Stimulated activated CD4-positive, alpha-beta T cell treated with anti-CD3 and anti-CD28 coated beads, Interleukin-4, amount 100 ng/mL, for 1 hour (primary cell): ENCODE results near the gene PTTG1IP.

ENCODE experiments used
- DNase-seq: peaks from one replicate; pipeline ENCODE4 v3.0.0-alpha.2; 2020

Gene PTTG1IP

DNA sequence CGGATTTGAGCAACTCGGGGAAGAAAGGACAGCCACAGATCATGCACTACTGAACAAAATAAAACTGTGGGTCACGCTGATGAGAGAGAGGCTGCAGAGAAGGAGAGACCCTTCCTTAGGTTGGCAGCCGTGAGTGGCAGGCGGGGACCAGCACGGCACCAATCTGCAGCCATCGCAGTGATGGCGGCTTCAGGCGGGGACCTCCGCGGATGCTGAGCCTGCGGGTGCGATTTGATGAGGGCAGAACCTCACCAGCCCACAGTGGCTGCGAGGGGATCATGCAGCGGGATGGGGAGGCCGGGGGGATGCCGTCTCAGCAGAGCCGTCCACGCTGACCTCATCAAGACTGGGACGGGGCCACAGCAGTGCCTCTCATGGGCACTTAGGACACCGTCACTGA lies 35.4 kb upstream of the PTTG1IP start:
- DNase-seq, result no peak

GRCh38 chr21:44907966-44908895 lies 34.7 kb upstream of the PTTG1IP start:
- no peak for DNase-seq

GRCh38 chr21:44907225-44907965 lies 33.9 kb upstream of the PTTG1IP start:
- no peak for DNase-seq

DNA sequence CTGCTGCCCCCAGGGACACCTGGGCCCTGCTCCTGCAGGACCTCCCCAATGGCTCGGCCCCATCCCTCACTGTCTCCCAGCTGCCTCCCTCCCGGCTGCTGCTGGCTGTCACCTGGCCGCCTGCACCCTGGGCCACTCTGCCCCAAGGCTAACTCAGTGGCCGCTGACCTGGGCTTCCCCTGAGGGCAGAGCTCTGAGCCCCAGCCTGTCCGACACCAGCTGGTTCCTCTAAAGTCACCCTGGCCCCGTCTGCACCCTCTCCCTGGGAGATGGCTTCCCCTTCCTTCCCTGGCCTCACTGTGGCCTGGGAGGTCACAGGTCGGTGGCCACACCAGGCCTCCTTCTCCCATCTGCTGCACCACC lies 32.2 kb upstream of the PTTG1IP start:
- no peak for DNase-seq

GRCh38 chr21:44905016-44905727 lies 31.7 kb upstream of the PTTG1IP start:
- DNase-seq, result no peak

DNA sequence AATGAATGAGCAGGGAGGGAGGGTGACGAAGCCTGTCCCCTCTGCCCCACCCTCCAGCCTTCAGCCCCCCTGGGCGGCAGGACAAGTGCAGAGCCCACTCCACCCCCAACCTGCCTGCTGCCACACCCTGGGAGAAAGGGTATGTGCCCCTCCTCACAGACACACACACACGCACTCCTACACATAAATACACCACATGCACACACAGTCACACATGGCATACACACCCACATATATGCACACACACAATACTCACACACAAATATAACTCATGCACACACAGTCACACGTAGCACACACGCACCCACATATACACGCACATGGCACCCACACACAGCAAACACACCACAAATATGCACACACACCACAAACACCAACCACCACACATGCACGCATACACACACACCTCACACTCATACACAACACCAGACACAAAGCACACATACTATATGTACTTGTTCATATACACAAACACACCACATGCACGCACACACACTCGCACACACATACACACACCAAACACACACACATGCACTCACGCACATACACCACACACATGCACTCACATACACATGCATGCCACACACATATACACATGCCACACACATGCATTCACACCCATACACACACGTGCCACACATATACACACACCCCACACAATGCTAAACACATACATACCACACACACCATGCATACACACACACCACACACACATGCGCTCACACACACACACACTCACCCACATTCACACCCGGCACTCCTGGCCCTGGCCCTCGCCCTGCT lies 30.8 kb upstream of the PTTG1IP start:
- no peak for DNase-seq

GRCh38 chr21:44903689-44904088 lies 30.2 kb upstream of the PTTG1IP start:
- no peak for DNase-seq

DNA sequence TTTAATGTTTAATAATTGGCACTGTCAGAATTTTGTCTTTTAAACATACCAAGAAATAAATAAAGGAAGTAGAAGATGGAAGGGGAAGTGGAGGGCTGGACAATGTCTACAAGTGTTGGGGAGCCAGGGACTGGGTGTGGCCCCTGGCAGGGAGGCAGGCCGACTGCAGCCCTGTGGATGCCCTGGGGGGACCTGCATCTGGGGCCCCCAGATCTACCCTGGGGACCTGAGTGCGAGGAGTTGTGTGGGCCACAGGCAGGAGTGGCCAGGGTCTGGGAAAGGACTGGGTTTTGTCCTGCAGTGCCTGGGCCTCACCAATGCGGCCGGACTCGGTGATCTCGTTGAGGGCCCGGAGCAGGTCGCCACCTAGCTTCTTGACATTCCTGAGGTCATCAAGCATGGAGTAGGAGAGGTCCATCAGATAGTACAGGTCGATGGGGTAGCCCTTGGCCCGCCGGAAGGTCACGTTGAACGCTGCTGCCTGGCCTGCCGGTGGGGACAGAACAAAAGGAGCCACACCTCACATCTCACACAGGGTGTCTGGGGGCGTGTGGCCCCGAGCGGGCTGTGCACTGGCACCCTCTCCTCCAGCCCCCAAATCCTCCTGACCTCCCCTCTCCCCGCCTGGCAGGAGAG lies 29.7 kb upstream of the PTTG1IP start:
- no peak for DNase-seq

DNA sequence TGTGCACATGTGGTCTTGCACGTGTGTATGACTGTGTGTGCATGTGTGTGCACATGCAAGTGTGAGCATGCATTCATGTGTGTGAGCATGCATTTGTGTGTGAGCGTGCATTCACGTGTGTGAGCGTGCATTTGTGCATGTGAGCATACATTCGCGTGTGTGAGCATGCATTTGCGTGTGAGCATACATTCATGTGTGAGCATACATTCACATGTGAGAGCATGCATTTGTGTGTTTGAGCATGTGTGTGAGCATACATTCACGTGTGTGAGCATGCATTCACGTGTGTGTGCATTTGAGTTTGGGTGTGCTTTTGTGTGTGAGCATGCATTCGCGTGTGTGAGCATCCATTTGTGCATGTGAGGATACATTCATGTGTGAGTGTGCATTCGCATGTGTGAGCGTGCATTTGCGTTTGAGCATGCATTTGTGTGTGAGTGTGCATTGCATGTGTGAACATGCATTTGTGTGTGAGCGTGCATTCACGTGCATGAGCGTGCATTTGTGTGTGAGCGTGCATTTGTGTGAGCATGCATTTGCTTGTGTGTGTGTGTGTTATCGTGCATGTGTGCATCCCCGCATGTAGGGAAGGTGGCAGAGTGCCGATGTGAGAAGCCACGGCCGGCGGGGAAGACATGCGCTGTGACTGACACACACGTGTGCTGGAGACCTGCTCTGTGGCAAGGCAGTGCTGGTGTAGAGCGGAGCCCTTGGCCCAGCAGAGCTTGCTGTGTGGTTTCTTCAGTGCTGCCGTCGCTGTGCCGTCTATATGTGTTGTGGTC lies 29.0 kb upstream of the PTTG1IP start:
- no peak for DNase-seq

GRCh38 chr21:44901391-44902074 lies 28.0 kb upstream of the PTTG1IP start:
- no peak for DNase-seq

DNA sequence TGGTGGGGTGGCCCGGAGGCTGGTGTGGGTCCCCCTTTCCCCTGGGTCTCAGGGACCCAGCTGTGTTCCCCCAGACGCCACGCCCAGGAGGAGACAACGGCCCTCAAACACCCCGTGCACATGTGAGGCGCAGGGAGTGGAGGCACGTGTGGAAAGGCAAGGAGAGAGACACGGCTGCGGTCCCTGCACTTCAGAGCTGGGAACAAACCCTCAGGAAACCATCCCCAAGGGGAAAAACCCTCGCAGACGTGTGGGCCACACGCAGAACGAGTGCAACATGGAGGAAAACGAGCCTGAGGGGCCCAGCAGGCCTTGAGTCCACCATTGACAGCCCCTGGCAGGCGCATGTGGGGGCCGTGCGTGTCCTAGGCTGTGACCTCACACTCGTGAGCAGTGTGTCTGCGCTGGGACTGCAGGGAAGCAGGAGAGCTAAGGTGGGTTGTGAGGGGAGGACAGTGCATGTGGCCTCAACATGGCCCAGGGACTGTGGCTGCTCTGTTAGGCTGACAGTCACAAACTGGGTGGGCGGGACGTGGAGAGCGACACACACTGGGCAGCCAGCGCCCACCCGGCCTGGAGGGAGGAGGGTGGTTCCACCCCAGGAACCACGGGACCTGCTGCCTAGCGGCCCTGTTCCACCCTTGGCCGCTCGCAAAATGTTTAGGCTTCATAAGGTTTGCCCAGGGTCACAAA lies 27.2 kb upstream of the PTTG1IP start:
- DNase-seq, result no peak

DNA sequence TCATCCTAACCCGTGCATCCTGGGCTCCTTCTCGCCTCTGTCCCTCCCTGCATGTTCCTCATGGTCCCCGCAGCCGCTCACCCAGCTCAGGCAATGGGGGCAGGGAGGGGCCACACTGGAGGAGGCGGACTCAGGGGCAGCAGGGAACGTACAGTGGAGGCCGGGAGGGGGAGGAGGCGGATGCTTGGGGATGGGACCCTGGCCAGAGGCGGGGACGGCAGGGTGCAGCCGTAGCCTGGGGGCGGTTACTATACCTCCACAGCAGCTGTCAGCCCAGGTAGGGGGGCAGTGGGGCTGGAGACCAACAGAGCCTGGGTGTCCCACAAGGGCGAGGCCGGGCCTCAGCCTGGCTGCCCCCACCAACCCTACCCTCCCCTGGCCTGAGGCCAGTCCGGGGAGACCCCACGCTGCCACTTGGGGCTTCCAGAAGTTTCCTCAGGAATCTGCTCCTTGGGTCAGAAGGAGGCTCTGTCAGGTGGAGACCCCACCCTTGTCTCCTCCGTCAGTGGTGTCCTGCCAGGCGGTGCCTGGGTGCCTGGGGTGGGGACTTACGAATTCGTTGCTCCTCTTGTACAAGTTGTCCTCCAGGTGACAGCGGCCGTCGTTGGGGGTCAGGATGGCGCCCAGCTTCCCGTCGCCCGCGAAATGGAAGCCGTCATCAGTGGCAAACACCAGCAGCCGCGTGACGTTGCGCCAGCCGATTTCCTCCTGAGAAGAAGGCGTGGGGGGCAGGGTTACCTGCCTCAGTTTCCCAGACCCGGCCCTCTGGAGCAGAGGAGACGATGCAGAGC lies 26.5 kb upstream of the PTTG1IP start:
- DNase-seq, result no peak

- no peak for DNase-seq
These were observed 25.6 kb upstream of the PTTG1IP start for GRCh38 chr21:44898851-44899767.

GRCh38 chr21:44898011-44898488 lies 24.6 kb upstream of the PTTG1IP start:
- DNase-seq, result no peak

GRCh38 chr21:44897326-44898010 lies 24.0 kb upstream of the PTTG1IP start:
- no peak for DNase-seq

DNA sequence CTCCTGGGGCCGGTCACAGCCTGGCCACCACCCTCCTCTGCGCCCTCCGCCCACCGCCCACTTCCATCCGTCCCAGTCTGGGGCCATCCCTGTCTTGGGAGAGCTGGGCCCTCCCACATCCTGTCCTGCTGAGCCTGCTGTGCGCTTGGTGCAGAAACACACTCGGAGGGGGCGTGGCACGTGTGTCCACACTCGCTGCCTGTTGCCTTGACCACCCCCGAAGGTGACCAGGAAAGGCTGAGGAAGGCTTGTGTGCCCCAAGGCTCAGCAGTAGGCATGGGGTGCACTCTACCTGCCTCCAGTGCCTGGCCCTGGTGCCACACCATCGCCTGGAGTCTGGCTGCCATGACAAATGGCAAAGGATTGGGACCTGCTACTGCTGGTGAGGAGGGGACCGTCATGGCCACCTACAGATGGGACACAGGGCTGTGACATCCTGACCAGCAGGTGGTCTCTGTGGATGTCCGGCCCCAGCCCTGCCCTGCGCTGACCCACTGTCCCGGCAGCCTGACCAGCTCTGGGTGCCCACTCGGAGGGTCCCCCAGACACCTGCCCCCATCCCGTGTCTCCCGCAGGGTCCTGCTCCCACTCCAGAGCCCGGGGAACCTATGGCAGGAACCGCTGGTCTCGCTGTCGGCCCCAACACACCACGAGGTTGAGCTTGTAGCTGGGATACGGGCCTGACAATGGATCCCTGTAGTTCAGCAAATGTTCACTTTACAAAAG lies 23.2 kb upstream of the PTTG1IP start:
- no peak for DNase-seq

DNA sequence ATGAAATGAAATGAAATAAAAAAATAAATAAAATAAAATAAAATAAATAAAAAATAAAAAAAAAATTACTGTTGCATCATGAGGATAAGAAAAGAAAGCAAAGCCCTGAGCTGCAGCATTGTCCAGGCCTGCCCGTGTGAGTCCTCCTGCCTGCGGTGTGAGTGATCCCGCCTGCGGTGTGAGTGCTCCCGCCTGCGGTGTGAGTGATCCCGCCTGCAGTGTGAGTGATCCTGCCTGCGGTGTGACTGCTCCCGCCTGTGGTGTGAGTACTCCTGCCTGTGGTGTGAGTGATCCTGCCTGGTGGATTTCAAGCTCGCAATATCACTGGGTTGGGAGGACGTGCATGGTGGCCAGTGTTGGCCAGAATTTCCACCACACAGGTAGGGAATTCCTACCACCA lies 22.4 kb upstream of the PTTG1IP start:
- no peak for DNase-seq
